Osteocyte (in vitro differentiated cells): ENCODE data around the gene FGGY. TPM values are rescaled to one million over a fixed set of nuclear protein-coding genes. Genes with fewer than 3 reads are reported as not detected.

Experiments
- DNase-seq: peaks from one replicate; pipeline ENCODE4 v3.0.0; 2021; ENCODE audit warnings: mixed read lengths; ENCODE audit not compliant: unreplicated experiment; ENCODE audit errors: extremely low spot score
- H3K27ac Mint-ChIP-seq: one replicate; pipeline ENCODE4 v1.8.0; 2021; ENCODE audit warnings: mild to moderate bottlenecking, mixed read lengths; ENCODE audit not compliant: unreplicated experiment
- H3K27me3 Mint-ChIP-seq: one replicate; pipeline ENCODE4 v1.8.0; 2021; ENCODE audit warnings: mixed read lengths; ENCODE audit not compliant: unreplicated experiment
- H3K36me3 Mint-ChIP-seq: one replicate; pipeline ENCODE4 v1.8.0; 2021; ENCODE audit warnings: mixed read lengths; ENCODE audit not compliant: unreplicated experiment
- H3K4me1 Mint-ChIP-seq: one replicate; pipeline ENCODE4 v1.8.0; 2021; ENCODE audit warnings: mixed read lengths; ENCODE audit not compliant: unreplicated experiment
- H3K4me3 Mint-ChIP-seq: one replicate; pipeline ENCODE4 v1.8.0; 2021; ENCODE audit warnings: mild to moderate bottlenecking, moderate library complexity, mixed read lengths; ENCODE audit not compliant: unreplicated experiment
- H3K9me3 Mint-ChIP-seq: one replicate; pipeline ENCODE4 v1.8.0; 2021; ENCODE audit warnings: mixed read lengths; ENCODE audit not compliant: unreplicated experiment
- total RNA-seq: library from RNA; stranded (reverse); gene quantifications from 2 replicates; pipeline ENCODE4 v1.2.1, GENCODE V29; 2021
- TF ChIP-seq, protein P1 (sequence below): fragments of 200-600 bp; sonication (generic); IDR thresholded peaks from 2 replicates; pipeline ENCODE4 v1.5.0; 2021; ENCODE audit warnings: antibody characterized with exemption, mild to moderate bottlenecking, moderate library complexity

Gene FGGY
- total RNA-seq, 1 donor from 2014 or later = 9.1 TPM

DNA sequence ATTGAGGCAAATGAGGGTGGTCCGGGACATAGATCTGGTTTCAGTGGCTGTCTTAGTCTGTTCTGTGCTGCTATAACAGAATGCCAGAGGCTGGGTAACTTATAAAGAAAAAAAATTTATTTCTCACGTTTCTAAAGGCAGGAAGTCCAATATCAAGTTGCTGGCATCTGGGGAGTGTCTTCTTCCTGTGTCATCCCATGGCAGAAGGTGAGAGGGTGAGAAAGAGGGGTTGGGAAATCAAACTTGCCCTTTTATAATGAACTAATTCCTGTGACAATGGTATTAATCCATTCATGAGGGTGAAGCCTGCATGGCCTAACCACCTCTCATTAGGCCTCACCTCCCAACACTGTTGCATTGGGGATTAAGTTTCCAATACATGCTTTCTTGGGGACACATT, 3.7 kb upstream of the FGGY start:
- Mint-ChIP-seq H3K4me3 (no peak overlapping the region), H3K36me3 (no peaks in the 10 kb centered on the region), H3K27ac (no peak overlapping the region), H3K9me3 (no peaks in the 10 kb centered on the region), H3K4me1 (peaks cover 10% of the 10 kb centered on the region), H3K27me3 (no peaks in the 10 kb centered on the region)
- TF ChIP-seq, protein P1, sequence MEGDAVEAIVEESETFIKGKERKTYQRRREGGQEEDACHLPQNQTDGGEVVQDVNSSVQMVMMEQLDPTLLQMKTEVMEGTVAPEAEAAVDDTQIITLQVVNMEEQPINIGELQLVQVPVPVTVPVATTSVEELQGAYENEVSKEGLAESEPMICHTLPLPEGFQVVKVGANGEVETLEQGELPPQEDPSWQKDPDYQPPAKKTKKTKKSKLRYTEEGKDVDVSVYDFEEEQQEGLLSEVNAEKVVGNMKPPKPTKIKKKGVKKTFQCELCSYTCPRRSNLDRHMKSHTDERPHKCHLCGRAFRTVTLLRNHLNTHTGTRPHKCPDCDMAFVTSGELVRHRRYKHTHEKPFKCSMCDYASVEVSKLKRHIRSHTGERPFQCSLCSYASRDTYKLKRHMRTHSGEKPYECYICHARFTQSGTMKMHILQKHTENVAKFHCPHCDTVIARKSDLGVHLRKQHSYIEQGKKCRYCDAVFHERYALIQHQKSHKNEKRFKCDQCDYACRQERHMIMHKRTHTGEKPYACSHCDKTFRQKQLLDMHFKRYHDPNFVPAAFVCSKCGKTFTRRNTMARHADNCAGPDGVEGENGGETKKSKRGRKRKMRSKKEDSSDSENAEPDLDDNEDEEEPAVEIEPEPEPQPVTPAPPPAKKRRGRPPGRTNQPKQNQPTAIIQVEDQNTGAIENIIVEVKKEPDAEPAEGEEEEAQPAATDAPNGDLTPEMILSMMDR = no peak
- DNase-seq = no peak

DNA sequence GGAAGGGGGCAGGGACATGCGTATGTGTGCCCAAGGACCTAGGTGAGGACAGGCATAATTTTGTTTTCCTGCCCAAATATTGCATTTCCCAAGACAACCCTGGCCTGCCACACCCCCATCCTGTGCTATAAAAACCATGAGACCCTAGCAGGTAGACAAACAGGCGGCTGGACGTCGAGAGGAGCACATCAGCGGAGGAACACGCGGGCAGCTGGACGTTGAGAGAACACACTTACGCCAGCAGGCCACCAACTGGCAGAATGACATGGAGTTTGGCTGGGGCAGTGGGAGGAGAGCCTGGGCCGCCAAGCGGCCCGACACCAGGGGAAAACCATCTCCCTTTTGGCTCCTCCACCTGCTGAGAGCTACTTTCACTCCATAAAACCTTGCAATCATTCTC, 3.0 kb upstream of the FGGY start:
- TF ChIP-seq, protein P1 = no peak

DNA sequence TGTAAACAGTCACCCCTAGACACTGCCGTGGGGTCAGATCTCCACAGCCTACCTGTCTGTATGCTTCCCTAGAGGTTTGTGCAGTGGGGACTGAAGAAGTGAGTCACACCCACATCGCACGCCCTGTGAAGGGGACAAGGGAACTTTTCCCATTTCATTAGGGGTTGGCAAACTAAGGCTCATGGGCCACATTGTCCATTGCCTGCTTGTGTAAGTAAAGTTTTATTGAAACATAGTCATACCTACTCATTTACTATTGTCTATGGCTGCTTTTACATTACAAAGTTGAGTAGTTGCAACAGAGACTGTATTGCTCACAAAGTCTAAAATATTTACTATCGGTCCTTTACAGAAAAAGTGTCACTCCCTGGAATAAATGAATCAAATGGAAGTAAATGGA, 2.5 kb upstream of the FGGY start:
- Mint-ChIP-seq H3K27ac (no peak overlapping the region), H3K36me3 (no peaks in the 10 kb centered on the region), H3K4me1 (peaks cover 17% of the 10 kb centered on the region), H3K9me3 (no peaks in the 10 kb centered on the region), H3K27me3 (no peaks in the 10 kb centered on the region), H3K4me3 (no peak overlapping the region)
- TF ChIP-seq, protein P1 = no peak
- no peak for DNase-seq

More for the DNA sequence above, 3.0 kb upstream of the FGGY start:
- DNase-seq = no peak
- no peak overlapping the region for H3K27ac Mint-ChIP-seq
- no peaks in the 10 kb centered on the region for H3K9me3 Mint-ChIP-seq
- no peaks in the 10 kb centered on the region for H3K36me3 Mint-ChIP-seq
- H3K27me3 Mint-ChIP-seq = no peaks in the 10 kb centered on the region
- no peak overlapping the region for H3K4me3 Mint-ChIP-seq
- peaks cover 17% of the 10 kb centered on the region for H3K4me1 Mint-ChIP-seq

DNA sequence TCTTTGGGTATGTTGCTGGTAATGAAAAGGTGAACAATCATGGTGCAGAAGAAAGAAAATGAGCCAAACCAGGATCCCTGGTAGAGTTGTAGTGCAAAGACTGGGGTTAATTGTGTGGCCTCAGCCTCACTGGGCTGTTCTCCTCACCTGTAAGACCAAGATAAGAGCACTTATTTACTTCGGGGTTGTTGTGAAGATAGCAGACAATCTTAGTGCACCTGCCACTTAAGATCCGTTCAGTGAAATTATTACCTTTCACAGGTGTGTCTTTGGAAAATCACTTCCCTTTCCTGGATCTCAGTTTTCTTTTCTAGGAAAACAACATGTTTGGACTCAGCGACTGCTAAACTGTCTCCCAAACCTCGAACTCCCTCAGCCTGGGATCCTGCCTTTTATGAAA, 1.3 kb upstream of the FGGY start:
- H3K4me1 Mint-ChIP-seq = peaks cover 17% of the 10 kb centered on the region
- peak overlapping the region; percentile 76 for H3K4me3 Mint-ChIP-seq
- no peaks in the 10 kb centered on the region for H3K27me3 Mint-ChIP-seq
- H3K36me3 Mint-ChIP-seq = no peaks in the 10 kb centered on the region
- no peak overlapping the region for H3K27ac Mint-ChIP-seq
- no peak for DNase-seq
- no peaks in the 10 kb centered on the region for H3K9me3 Mint-ChIP-seq
- TF ChIP-seq, protein P1 = no peak

DNA sequence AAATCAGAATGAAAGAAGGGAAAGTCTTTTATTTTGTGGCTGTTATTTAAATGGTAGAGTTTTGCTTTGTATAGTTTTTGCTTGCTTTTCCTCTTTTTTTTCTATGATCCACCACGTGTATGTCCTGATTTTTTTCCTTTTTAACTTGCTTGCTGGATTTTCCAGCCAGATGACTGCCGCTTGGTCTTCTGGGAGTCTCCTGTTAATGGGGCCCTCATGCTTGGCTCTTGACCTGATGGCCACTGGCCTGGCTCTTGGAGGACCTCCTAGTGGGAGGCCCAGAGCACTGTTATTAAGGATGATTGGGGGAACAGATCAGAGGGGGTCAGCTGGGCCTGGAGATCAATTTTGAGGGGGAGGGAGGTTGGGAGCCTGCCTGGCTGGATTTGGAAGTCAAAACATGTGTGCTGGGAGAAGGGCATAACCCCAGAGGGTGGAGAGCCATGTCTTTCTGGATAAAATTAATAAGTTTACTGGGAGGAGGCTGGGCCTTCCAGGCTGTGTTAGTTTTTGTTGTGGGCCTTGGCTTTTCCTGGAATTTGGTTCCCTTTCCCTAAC, 1.2 kb downstream of the FGGY start:
- TF ChIP-seq, protein P1 = no peak
- DNase-seq = no peak
- peaks cover 6% of the 10 kb centered on the region for H3K36me3 Mint-ChIP-seq
- H3K4me1 Mint-ChIP-seq = peaks cover 17% of the 10 kb centered on the region
- peak overlapping the region; percentile 64 for H3K27ac Mint-ChIP-seq
- peak overlapping the region; percentile 77 for H3K4me3 Mint-ChIP-seq
- H3K9me3 Mint-ChIP-seq = peaks cover 5% of the 10 kb centered on the region
- no peaks in the 10 kb centered on the region for H3K27me3 Mint-ChIP-seq
